Muscle layer of colon (tissue), 2 donors: ENCODE measurements around the gene DNAJB6.

Experiments used
- H3K27ac ChIP-seq: one replicate; pipeline ENCODE4 v1.7.0; 2013; ENCODE audit warnings: low read depth, mild to moderate bottlenecking, low read length, moderate library complexity
- H3K27me3 ChIP-seq, 2 donors: one replicate each; pipeline ENCODE4 v1.7.0; 2013; ENCODE audit warnings: low read length in 2 of 2, mild to moderate bottlenecking in 2 of 2; ENCODE audit not compliant: insufficient read depth in 2 of 2, control insufficient read depth in 1 of 2
- H3K36me3 ChIP-seq: one replicate; pipeline ENCODE4 v1.7.0; 2013; ENCODE audit warnings: mild to moderate bottlenecking, low read length; ENCODE audit not compliant: insufficient read depth
- H3K4me1 ChIP-seq: one replicate; pipeline ENCODE4 v1.7.0; 2013; ENCODE audit warnings: mild to moderate bottlenecking, low read length; ENCODE audit not compliant: insufficient read depth
- H3K4me3 ChIP-seq, 2 donors: one replicate each; pipeline ENCODE4 v1.7.0; 2013; ENCODE audit warnings: low read length in 2 of 2, low read depth in 1 of 2, mild to moderate bottlenecking in 1 of 2, moderate library complexity in 1 of 2
- H3K9ac ChIP-seq: one replicate; pipeline ENCODE4 v1.7.0; 2013; ENCODE audit warnings: low read length
- H3K9me3 ChIP-seq: one replicate; pipeline ENCODE4 v1.7.0; 2013; ENCODE audit warnings: mild to moderate bottlenecking, low read length
- donor health status: abdominal sarcoma.
- donor health status: Adenocarcinoma of cecum.

The DNAJB6 gene

DNA sequence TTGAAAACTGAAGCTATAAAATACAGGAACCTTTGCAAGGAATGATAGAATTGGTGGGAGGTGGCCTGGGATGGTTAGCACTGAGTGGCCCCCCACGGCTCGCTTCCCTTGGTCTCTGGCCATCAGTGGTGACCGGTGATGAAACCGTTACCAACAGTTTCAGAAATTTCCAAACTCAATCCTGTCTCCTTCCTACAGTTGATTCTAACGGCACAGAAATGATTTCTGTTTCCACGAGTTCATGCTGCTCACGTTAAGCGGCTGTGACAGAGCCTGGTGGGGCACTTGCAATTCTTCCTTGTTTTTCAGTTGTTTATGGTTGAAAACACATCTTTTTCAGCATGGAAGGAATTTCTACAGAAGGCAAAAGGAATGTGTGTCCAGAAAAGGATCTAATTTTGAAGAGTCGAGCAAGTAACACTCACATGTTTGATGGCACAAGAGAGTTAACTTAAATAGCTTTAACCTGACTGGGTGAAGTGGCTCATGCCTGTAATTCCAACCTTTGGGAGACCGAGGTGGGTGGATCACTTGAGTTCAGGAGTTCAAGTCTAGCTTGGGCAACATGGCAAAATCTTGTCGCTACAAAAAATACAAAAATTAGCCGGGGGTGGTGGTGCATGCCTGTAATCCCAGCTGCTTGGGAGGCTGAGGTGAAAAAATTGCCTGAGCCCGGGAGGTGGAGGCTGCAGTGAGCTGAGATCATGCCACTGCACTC is 100.1 kb downstream of the DNAJB6 start:
- Histone ChIP-seq H3K4me3 (no peak overlapping the region), H3K9me3 (no peaks in the 10 kb centered on the region), H3K27ac (no peak overlapping the region), H3K27me3 (peaks cover 0 to 3% of the 10 kb centered on the region in 2 donors), H3K36me3 (no peaks in the 10 kb centered on the region), H3K9ac (no peak overlapping the region), H3K4me1 (peaks cover 7% of the 10 kb centered on the region)

- no peak overlapping the region for H3K9ac ChIP-seq
- no peak overlapping the region for H3K27ac ChIP-seq
- H3K27me3 ChIP-seq: no peaks in the 10 kb centered on the region
- no peaks in the 10 kb centered on the region for H3K9me3 ChIP-seq
- H3K4me1 ChIP-seq: peaks cover 4% of the 10 kb centered on the region
- no peaks in the 10 kb centered on the region for H3K36me3 ChIP-seq
- no peak overlapping the region for H3K4me3 ChIP-seq
These were observed 100.8 kb downstream of the DNAJB6 start for GRCh38 chr7:157437519-157438061.

DNA sequence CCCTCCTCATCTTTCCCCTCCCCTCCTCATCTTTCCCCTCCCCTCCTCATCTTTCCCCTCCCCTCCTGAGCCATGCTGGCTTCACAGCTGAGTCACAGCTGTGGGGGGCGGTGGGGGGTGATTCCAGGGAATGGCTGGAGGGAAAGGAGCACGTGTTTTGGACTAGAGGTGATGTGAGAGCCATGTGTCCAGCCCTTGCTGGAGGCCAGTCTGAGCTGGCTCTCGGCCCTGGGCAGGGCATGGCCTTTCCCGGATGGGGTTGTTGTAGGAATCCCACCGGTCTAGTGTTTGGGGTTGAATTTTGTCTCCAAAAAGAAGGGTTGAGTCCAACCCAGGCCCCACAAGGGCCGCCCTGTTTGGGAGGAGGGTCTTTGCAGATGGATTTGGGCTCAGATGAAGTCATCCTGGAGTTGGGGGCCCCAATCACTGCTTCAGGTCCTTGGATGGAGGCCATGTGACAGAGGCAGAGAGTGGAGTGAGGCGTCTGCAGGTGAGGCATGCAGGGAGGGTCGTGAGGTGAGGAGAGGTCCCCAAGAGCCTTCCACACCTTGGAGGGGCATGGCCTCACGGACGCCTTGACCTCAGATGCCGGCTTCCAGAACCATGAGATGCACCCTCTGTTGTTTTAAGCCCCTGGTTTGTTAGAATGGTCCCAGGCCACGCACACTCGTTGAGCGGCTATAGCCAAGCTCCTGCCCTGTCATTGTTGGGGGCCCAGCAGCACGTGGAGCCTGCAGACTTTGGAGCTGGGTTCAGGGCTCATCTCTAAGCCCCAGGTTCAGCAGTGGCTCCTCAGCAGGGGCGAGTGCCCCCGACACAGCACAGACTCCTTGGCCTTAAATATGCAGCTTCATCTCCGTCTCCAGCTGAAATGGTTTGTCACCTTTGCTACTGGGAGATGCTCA is 101.6 kb downstream of the DNAJB6 start:
- Histone ChIP-seq H3K9me3 (no peaks in the 10 kb centered on the region), H3K4me1 (no peaks in the 10 kb centered on the region), H3K27me3 (no peaks in the 10 kb centered on the region), H3K27ac (no peak overlapping the region), H3K4me3 (no peak overlapping the region), H3K9ac (no peak overlapping the region), H3K36me3 (no peaks in the 10 kb centered on the region)

DNA sequence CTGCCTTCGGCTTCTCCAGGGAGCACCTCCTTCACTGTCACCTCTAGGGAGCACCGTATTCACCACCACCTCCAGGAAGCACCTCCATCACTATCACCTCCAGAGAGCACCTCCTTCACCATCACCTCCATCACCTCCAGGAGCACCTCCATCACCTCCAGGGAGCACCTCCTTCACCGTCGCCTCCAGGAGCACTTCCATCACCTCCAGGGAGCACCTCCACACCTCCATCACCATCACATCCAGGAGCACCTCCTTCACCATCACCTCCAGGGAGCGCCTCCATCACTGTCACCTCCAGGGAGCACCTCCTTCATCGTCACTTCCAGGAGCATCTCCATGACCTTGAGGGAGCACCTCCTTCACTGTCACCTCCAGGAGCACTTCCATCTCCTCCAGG is 102.3 kb downstream of the DNAJB6 start:
- H3K4me1 ChIP-seq: no peaks in the 10 kb centered on the region
- no peak overlapping the region for H3K4me3 ChIP-seq
- peaks cover 0 to under 1% of the 10 kb centered on the region in 2 donors for H3K27me3 ChIP-seq
- H3K27ac ChIP-seq: no peak overlapping the region
- H3K9me3 ChIP-seq: no peaks in the 10 kb centered on the region
- H3K9ac ChIP-seq: no peak overlapping the region
- no peaks in the 10 kb centered on the region for H3K36me3 ChIP-seq

DNA sequence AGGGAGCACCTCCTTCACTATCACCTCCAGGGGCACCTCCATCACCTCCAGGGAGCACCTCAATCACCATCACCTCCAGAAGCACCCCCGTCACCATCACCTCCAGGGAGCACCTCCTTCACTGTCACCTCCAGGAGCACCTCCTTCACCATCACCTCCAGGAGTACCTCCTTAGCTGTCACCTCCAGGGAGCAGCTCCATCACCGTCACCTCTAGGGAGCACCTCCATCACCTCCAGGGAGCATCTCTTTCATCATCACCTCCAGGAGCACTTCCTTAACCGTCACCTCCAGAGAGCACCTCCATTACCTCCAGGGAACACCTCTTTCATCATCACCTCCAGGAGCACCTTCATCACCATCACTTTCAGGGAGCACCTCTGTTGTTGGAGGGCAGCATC is 103.0 kb downstream of the DNAJB6 start:
- Histone ChIP-seq H3K9me3 (no peaks in the 10 kb centered on the region), H3K36me3 (no peaks in the 10 kb centered on the region), H3K27ac (no peak overlapping the region), H3K27me3 (peaks cover 0 to 3% of the 10 kb centered on the region in 2 donors), H3K9ac (no peak overlapping the region), H3K4me3 (no peak overlapping the region), H3K4me1 (no peaks in the 10 kb centered on the region)

- Histone ChIP-seq H3K4me1 (no peaks in the 10 kb centered on the region), H3K9me3 (no peaks in the 10 kb centered on the region), H3K27me3 (peaks cover 0 to 3% of the 10 kb centered on the region in 2 donors), H3K4me3 (no peak overlapping the region), H3K9ac (no peak overlapping the region), H3K36me3 (no peaks in the 10 kb centered on the region), H3K27ac (no peak overlapping the region)
These were observed 103.7 kb downstream of the DNAJB6 start for GRCh38 chr7:157440346-157441022.

DNA sequence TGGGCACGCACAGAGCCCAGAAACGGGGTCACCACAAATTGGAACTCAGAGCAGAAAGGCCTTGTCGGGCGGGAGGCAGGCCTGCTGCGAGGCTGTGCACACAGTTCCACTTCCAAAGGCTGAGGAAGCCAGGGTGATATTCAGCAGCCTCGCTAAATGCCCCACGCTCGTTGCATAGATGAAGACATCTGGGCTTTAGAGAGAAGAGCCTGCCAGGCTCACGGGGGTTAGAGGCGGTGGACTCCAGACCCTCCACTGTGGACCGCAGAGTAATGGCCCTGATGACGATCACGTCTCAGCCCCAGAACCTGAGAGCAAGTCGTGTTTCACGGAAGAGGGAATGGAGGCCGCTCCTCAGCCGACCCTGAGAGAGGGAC is 104.2 kb downstream of the DNAJB6 start:
- Histone ChIP-seq H3K36me3 (no peaks in the 10 kb centered on the region), H3K4me1 (no peaks in the 10 kb centered on the region), H3K4me3 (no peak overlapping the region), H3K27ac (no peak overlapping the region), H3K9me3 (no peaks in the 10 kb centered on the region), H3K27me3 (peaks cover 0 to 3% of the 10 kb centered on the region in 2 donors), H3K9ac (no peak overlapping the region)

- H3K9me3 ChIP-seq: no peaks in the 10 kb centered on the region
- H3K9ac ChIP-seq: no peak overlapping the region
- no peak overlapping the region for H3K4me3 ChIP-seq
- no peaks in the 10 kb centered on the region for H3K36me3 ChIP-seq
- peaks cover 0 to 3% of the 10 kb centered on the region in 2 donors for H3K27me3 ChIP-seq
- H3K4me1 ChIP-seq: no peaks in the 10 kb centered on the region
- no peak overlapping the region for H3K27ac ChIP-seq
These were observed 105.7 kb downstream of the DNAJB6 start for GRCh38 chr7:157442456-157442855.

GRCh38 chr7:157442993-157443831 is 106.4 kb downstream of the DNAJB6 start:
- no peaks in the 10 kb centered on the region for H3K9me3 ChIP-seq
- H3K9ac ChIP-seq: no peak overlapping the region
- H3K4me1 ChIP-seq: no peaks in the 10 kb centered on the region
- no peaks in the 10 kb centered on the region for H3K36me3 ChIP-seq
- peaks cover 0 to 3% of the 10 kb centered on the region in 2 donors for H3K27me3 ChIP-seq
- no peak overlapping the region for H3K4me3 ChIP-seq
- H3K27ac ChIP-seq: no peak overlapping the region

DNA sequence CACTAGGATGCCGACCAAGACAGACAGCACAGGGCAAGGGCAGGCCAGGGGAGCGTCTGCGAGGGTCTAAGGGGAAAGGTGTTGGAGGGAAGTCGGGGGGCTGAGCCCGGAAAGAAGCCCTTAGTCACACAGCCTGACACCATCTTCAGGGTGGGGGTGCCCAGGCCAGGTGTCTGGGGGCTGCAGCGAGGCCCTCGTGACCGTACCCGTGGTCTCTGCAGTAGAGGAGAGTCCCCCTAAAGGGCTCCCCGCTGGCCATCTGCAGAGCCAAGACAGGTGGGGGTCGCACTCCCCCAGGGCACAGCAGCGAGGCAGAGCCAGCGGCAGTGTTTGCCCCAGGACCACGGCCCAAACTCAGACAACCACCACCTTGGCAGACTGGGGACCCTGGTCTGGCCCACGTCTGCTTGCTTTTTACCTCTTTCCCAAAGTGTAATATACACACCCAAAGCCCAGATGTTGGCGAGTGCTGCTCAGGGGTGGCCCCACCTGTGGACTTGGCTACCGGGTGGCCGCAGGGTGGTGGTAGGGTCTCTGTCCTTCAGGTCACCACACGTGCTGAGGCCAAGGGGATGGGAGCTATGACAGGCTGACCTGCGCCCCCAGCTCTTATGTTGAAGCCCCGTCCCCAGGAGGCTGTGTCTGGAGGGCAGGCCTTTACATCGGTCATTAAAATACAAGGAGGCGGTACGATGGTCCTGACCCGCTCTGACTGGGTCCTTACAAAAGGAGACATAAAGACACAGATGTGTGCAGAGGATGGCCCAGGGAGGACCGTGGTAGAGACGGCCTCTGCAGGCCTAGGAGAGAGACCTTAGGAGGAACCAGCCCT is 107.4 kb downstream of the DNAJB6 start:
- Histone ChIP-seq H3K4me3 (no peak overlapping the region), H3K27ac (no peak overlapping the region), H3K27me3 (peaks cover 0 to 3% of the 10 kb centered on the region in 2 donors), H3K9me3 (no peaks in the 10 kb centered on the region), H3K9ac (no peak overlapping the region), H3K36me3 (no peaks in the 10 kb centered on the region), H3K4me1 (no peaks in the 10 kb centered on the region)
